Cardiac muscle cell (in vitro differentiated cells and primary cell): ENCODE measurements around the gene TESK2. TPM values are rescaled to one million over a fixed set of nuclear protein-coding genes. Genes with fewer than 3 reads are reported as not detected.

Experiments used
- DNase-seq, 2 donors: peaks; one replicate each; pipeline versions ENCODE4 v3.0.0 to v3.0.0-alpha.2; 2010 to 2017; ENCODE audit warnings: low read depth in 1 of 2, low spot score in 1 of 2
- H3K27ac ChIP-seq: fragments of 200-600 bp; sonication (generic); 2 replicates; pipeline ENCODE4 v1.5.1; 2016
- H3K27me3 ChIP-seq: fragments of 200-600 bp; sonication (generic); 2 replicates; pipeline ENCODE4 v1.6.0; 2016; ENCODE audit warnings: control low read depth
- H3K36me3 ChIP-seq: fragments of 200-600 bp; sonication (generic); 2 replicates; pipeline ENCODE4 v1.5.1; 2016; ENCODE audit warnings: control low read depth
- H3K4me1 ChIP-seq: fragments of 200-600 bp; sonication (generic); 2 replicates; pipeline ENCODE4 v1.8.1; 2017; ENCODE audit warnings: low read depth, mild to moderate bottlenecking, mixed run types
- H3K4me3 ChIP-seq: fragments of 200-600 bp; sonication (generic); 2 replicates; pipeline ENCODE4 v1.5.1; 2016; ENCODE audit warnings: mild to moderate bottlenecking
- H3K9me3 ChIP-seq: fragments of 200-600 bp; sonication (generic); 2 replicates; pipeline ENCODE4 v1.5.1; 2017; ENCODE audit warnings: low read depth, mild to moderate bottlenecking, control low read depth
- polyA plus RNA-seq: library from polyadenylated mRNA; unstranded; fragments of >200 nt; fragmentation: Nextera tagmentation; extraction: Ambion mirVana; gene quantifications from 2 replicates; pipeline ENCODE4 v1.2.1, GENCODE V29; 2016
- total RNA-seq: library from RNA; depleted of rRNA; stranded (reverse); fragments of >200 nt; gene quantifications from 2 replicates; pipeline ENCODE4 v1.2.3, GENCODE V29; 2016
- TF ChIP-seq, protein P1 (sequence below): IDR thresholded peaks from 2 replicates; pipeline ENCODE4 v1.5.1; 2012; ENCODE audit warnings: low read depth, mild to moderate bottlenecking, low read length

The TESK2 gene
- total and polyA plus RNA-seq, 2 experiments from 2014 or later = 8.4 to 13.9 TPM

- H3K4me1 ChIP-seq = peaks cover 16% of the 10 kb centered on the region
- peaks cover 14% of the 10 kb centered on the region for H3K36me3 ChIP-seq
- H3K27me3 ChIP-seq = no peaks in the 10 kb centered on the region
- no peak overlapping the region for H3K4me3 ChIP-seq
- no peaks in the 10 kb centered on the region for H3K9me3 ChIP-seq
- TF ChIP-seq, protein P1, sequence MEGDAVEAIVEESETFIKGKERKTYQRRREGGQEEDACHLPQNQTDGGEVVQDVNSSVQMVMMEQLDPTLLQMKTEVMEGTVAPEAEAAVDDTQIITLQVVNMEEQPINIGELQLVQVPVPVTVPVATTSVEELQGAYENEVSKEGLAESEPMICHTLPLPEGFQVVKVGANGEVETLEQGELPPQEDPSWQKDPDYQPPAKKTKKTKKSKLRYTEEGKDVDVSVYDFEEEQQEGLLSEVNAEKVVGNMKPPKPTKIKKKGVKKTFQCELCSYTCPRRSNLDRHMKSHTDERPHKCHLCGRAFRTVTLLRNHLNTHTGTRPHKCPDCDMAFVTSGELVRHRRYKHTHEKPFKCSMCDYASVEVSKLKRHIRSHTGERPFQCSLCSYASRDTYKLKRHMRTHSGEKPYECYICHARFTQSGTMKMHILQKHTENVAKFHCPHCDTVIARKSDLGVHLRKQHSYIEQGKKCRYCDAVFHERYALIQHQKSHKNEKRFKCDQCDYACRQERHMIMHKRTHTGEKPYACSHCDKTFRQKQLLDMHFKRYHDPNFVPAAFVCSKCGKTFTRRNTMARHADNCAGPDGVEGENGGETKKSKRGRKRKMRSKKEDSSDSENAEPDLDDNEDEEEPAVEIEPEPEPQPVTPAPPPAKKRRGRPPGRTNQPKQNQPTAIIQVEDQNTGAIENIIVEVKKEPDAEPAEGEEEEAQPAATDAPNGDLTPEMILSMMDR = no peak
- DNase-seq = no peak
- no peak overlapping the region for H3K27ac ChIP-seq
Measured at GRCh38 chr1:45346473-45346872, 144.5 kb downstream of the TESK2 start.

DNA sequence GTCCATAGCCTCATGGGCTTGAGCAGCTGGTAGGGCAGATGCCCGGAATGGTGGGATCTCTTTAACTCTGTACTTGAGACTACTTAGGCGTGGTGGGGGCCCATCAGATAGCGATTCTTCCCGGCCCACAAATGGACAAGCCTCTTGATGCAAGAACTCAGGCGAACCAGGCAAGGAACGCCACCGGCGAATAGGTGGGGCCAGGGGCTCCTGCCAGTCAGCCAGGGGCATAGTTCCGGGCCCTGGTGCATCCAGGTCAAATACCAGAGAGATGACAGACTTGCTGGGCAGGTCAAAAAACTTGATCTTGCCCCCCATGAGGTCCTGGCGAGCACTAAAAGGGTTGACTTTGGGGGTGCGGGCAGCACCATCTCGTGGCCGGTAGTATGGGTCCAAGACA is 145.9 kb downstream of the TESK2 start:
- peaks cover 14% of the 10 kb centered on the region for H3K36me3 ChIP-seq
- no peak overlapping the region for H3K4me3 ChIP-seq
- DNase-seq = no peak
- no peaks in the 10 kb centered on the region for H3K27me3 ChIP-seq
- TF ChIP-seq, protein P1 = no peak
- H3K27ac ChIP-seq = no peak overlapping the region
- H3K4me1 ChIP-seq = peaks cover 20% of the 10 kb centered on the region
- no peaks in the 10 kb centered on the region for H3K9me3 ChIP-seq

DNA sequence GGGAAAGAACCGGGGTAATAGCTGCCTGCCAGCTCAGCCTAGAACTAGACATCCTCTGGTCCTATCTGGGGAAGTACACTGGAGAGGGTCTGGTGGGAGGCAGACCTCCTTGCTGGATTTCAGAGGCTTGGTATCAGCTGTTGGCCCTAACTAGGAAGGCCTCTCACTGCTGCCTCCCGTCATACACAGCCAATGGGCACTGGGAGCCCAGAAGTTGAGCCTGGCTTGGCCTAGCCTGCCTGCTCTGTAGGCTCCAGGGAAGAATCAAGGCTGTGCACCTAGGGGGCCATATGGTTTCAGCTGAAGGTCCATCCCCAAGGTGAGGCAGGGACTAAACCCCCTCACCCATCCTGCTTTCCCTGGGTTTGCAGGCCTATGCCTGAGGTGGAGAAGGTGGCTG is 146.5 kb downstream of the TESK2 start:
- no peak for DNase-seq
- no peaks in the 10 kb centered on the region for H3K27me3 ChIP-seq
- TF ChIP-seq, protein P1 = no peak
- H3K4me1 ChIP-seq = peaks cover 19% of the 10 kb centered on the region
- H3K36me3 ChIP-seq = peaks cover 14% of the 10 kb centered on the region
- no peak overlapping the region for H3K27ac ChIP-seq
- no peaks in the 10 kb centered on the region for H3K9me3 ChIP-seq
- H3K4me3 ChIP-seq = no peak overlapping the region

DNA sequence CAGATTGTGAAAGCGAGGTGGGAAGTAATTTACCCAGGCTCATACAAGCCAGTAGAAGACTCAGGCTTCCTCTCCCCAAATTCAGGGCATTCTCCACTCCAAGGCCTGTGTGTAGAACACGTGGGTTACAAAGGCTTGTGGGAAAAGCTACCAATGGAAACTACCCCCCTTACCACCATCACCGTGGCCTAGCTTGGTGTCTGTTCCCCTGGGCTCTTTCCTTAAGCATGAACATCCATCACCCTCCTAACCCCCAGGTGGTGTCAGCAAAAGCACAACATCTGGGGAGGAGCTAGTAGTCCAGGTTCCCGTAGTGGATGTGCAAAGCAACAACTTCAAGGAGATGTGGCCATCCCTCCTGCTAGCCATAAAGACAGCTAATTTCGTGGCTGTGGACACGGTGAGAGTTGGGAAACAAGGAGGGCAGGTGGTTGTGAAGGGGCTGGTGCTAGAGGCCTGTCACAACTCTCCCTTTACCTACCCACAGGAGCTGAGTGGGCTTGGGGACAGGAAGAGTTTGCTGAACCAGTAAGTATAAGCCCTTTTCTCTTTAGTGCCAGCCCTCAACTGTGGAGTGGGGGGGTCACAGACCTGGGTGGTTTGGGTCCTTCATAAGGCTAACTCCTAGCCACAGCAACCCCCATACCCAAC is 150.0 kb downstream of the TESK2 start:
- Histone ChIP-seq H3K27ac (peak overlapping the region; percentile 93), H3K36me3 (peaks cover 14% of the 10 kb centered on the region), H3K9me3 (no peaks in the 10 kb centered on the region), H3K4me1 (peaks cover 5% of the 10 kb centered on the region), H3K27me3 (no peaks in the 10 kb centered on the region), H3K4me3 (peak overlapping the region; percentile 69)
- peak in 1 of 2 donors; percentile 17 for DNase-seq
- TF ChIP-seq, protein P1 = no peak

DNA sequence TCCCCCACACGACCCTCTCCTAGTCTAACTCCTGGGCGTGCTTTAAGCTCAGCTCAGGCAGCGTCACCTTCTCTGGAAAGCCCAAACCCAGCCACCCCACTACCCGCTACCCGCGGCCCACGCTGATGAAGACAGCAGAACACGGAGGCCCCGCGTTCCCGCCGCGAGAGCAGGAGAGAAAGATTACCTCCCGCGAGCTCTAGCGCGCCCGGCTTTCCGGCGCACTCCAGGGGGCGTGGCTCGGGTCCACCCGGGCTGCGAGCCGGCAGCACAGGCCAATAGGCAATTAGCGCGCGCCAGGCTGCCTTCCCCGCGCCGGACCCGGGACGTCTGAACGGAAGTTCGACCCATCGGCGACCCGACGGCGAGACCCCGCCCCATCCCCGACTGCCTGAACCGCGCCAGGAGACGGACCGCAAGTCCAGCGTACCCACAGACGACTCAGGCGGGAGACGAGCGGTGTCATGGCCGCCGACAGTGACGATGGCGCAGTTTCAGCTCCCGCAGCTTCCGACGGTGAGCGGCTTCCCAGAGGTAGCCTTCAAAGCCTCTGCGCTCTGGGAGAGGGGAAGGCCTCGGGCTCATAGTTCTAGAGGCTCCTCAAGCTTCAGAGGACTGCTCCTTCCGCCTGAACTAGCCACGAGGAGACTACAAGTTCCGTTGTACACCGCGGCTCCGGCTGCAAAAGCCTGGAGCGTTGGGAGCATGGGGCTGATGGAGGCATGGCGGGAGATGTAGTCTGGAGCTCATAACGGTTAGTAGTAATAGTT is 151.0 kb downstream of the TESK2 start, which contains the start of the genes MUTYH and TOE1:
MUTYH (minus strand) TSS at position 652 of the 770 bp plus-strand sequence. CDS start 5,935 bp downstream, outside the sequence.
TOE1 (plus strand) TSS at position 382 of the 770 bp plus-strand sequence; CDS start at position 465, 83 bp downstream.
- TF ChIP-seq, protein P1 = no peak
- H3K36me3 ChIP-seq = peaks cover 14% of the 10 kb centered on the region
- DNase-seq = peak; percentile 95 to 96

More for the DNA sequence above, 151.0 kb downstream of the TESK2 start, which contains the start of the genes MUTYH and TOE1:
- peak within 1 kb of the TSS; percentile 69 for H3K4me3 ChIP-seq
- H3K9me3 ChIP-seq = no peaks in the 10 kb centered on the region
- H3K27ac ChIP-seq = peak within 1 kb of the TSS; percentile 93
- peaks cover 5% of the 10 kb centered on the region for H3K4me1 ChIP-seq
- H3K27me3 ChIP-seq = no peaks in the 10 kb centered on the region
